ENCODE data around the gene TMEM131L.

The TMEM131L gene

GRCh38 chr4:153570228-153570973 is 104.2 kb downstream of the TMEM131L start:
- Histone ChIP-seq H2BK15ac (replicated peaks; ENCODE audit: low read depth) (no peak overlapping the region), H3K27ac (ENCODE audit: low read depth, low read length) (no peak overlapping the region), H2AK5ac (ENCODE audit: low read length) (no peak overlapping the region), H3K27me3 (ENCODE audit: insufficient read depth, low read length, poor library complexity) (no peaks in the 10 kb centered on the region), H2BK5ac (ENCODE audit: low read length) (no peak overlapping the region), H3K4me1 (ENCODE audit: control insufficient read depth, low read depth, low read length) (no peaks in the 10 kb centered on the region), H3K56ac (ENCODE audit: low read length) (no peak overlapping the region), H2BK120ac (ENCODE audit: low read depth, low read length) (no peak overlapping the region), H3K36me3 (ENCODE audit: control insufficient read depth, insufficient read depth, low read length) (no peaks in the 10 kb centered on the region), H4K5ac (ENCODE audit: low read length) (no peak overlapping the region), H4K8ac (ENCODE audit: low read depth, low read length) (no peak overlapping the region), H3K4ac (ENCODE audit: low read depth, low read length) (no peak overlapping the region), H3K23ac (ENCODE audit: low read length) (no peak overlapping the region), H3K18ac (ENCODE audit: low read length) (no peak overlapping the region), H3K9ac (ENCODE audit: low read length) (no peak overlapping the region), H3K79me1 (ENCODE audit: low read length) (no peaks in the 10 kb centered on the region), H3K4me3 (ENCODE audit: low read length) (no peak overlapping the region), H3K79me2 (ENCODE audit: control insufficient read depth, insufficient read depth, low read length) (no peaks in the 10 kb centered on the region), H3K4me2 (ENCODE audit: low read length) (no peak overlapping the region)
- no peak for DNase-seq
- no CpG with 5 or more reads among the region's 12 CpGs for WGBS (ENCODE audit: extremely low coverage, insufficient coverage, low lambda C conversion rate)

GRCh38 chr4:153571006-153571545 is 104.9 kb downstream of the TMEM131L start:
- H3K27ac ChIP-seq (ENCODE audit: low read depth, low read length) = no peak overlapping the region
- no peaks in the 10 kb centered on the region for H3K27me3 ChIP-seq (ENCODE audit: insufficient read depth, low read length, poor library complexity)
- H3K36me3 ChIP-seq (ENCODE audit: control insufficient read depth, insufficient read depth, low read length) = no peaks in the 10 kb centered on the region
- no peak overlapping the region for H2BK120ac ChIP-seq (ENCODE audit: low read depth, low read length)
- H4K5ac ChIP-seq (ENCODE audit: low read length) = no peak overlapping the region
- no peak overlapping the region for H3K56ac ChIP-seq (ENCODE audit: low read length)
- no peak overlapping the region for H4K8ac ChIP-seq (ENCODE audit: low read depth, low read length)
- H2AK5ac ChIP-seq (ENCODE audit: low read length) = no peak overlapping the region
- no peak overlapping the region for H3K23ac ChIP-seq (ENCODE audit: low read length)
- no peak overlapping the region for H3K4me2 ChIP-seq (ENCODE audit: low read length)
- no peak overlapping the region for H3K4ac ChIP-seq (ENCODE audit: low read depth, low read length)
- H3K4me1 ChIP-seq (ENCODE audit: control insufficient read depth, low read depth, low read length) = no peaks in the 10 kb centered on the region
- no peak overlapping the region for H3K9ac ChIP-seq (ENCODE audit: low read length)
- no peaks in the 10 kb centered on the region for H3K79me2 ChIP-seq (ENCODE audit: control insufficient read depth, insufficient read depth, low read length)
- H3K18ac ChIP-seq (ENCODE audit: low read length) = no peak overlapping the region
- DNase-seq = no peak
- no peak overlapping the region for H2BK5ac ChIP-seq (ENCODE audit: low read length)
- WGBS (ENCODE audit: extremely low coverage, insufficient coverage, low lambda C conversion rate) = no CpG with 5 or more reads among the region's 4 CpGs
- H3K4me3 ChIP-seq (ENCODE audit: low read length) = no peak overlapping the region
- H3K79me1 ChIP-seq (ENCODE audit: low read length) = no peaks in the 10 kb centered on the region
- H2BK15ac ChIP-seq (replicated peaks; ENCODE audit: low read depth) = no peak overlapping the region

GRCh38 chr4:153572609-153573008 is 106.4 kb downstream of the TMEM131L start:
- no peaks in the 10 kb centered on the region for H3K27me3 ChIP-seq (ENCODE audit: insufficient read depth, low read length, poor library complexity)
- no CpG with 5 or more reads among the region's 3 CpGs for WGBS (ENCODE audit: extremely low coverage, insufficient coverage, low lambda C conversion rate)
- H4K5ac ChIP-seq (ENCODE audit: low read length) = no peak overlapping the region
- no peak overlapping the region for H2BK5ac ChIP-seq (ENCODE audit: low read length)
- H4K8ac ChIP-seq (ENCODE audit: low read depth, low read length) = no peak overlapping the region
- H2BK15ac ChIP-seq (replicated peaks; ENCODE audit: low read depth) = no peak overlapping the region
- H3K18ac ChIP-seq (ENCODE audit: low read length) = no peak overlapping the region
- H3K36me3 ChIP-seq (ENCODE audit: control insufficient read depth, insufficient read depth, low read length) = no peaks in the 10 kb centered on the region
- H3K56ac ChIP-seq (ENCODE audit: low read length) = no peak overlapping the region
- no peaks in the 10 kb centered on the region for H3K79me2 ChIP-seq (ENCODE audit: control insufficient read depth, insufficient read depth, low read length)
- no peak overlapping the region for H3K4me2 ChIP-seq (ENCODE audit: low read length)
- DNase-seq = no peak
- no peak overlapping the region for H2AK5ac ChIP-seq (ENCODE audit: low read length)
- no peak overlapping the region for H3K4me3 ChIP-seq (ENCODE audit: low read length)
- no peak overlapping the region for H3K4ac ChIP-seq (ENCODE audit: low read depth, low read length)
- no peak overlapping the region for H2BK120ac ChIP-seq (ENCODE audit: low read depth, low read length)
- no peak overlapping the region for H3K27ac ChIP-seq (ENCODE audit: low read depth, low read length)
- H3K4me1 ChIP-seq (ENCODE audit: control insufficient read depth, low read depth, low read length) = no peaks in the 10 kb centered on the region
- no peak overlapping the region for H3K23ac ChIP-seq (ENCODE audit: low read length)
- H3K9ac ChIP-seq (ENCODE audit: low read length) = no peak overlapping the region
- peaks cover 5% of the 10 kb centered on the region for H3K79me1 ChIP-seq (ENCODE audit: low read length)

DNA sequence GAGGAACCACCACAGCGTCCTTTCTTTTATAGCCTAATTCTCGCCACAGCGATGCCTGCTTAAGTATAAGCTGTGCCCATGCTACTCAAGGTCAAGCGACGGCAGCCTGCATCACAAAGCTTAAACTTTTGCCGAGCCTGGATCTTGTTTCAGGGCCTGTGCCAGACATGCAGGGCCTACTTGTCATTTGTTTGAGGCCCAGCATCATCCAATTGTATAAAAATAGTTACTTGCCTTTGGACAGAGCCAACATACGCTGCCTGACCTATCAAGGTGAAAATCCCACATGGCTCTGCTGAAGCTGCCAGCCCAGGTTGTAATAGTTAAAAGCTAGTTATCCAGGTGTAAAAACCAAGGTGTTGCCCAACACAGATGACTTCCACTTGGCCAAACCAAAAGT is 107.1 kb downstream of the TMEM131L start:
- no CpG with 5 or more reads among the region's 7 CpGs for WGBS (ENCODE audit: extremely low coverage, insufficient coverage, low lambda C conversion rate)
- Histone ChIP-seq H3K79me2 (ENCODE audit: control insufficient read depth, insufficient read depth, low read length) (no peaks in the 10 kb centered on the region), H3K36me3 (ENCODE audit: control insufficient read depth, insufficient read depth, low read length) (no peaks in the 10 kb centered on the region), H2AK5ac (ENCODE audit: low read length) (no peak overlapping the region), H3K27me3 (ENCODE audit: insufficient read depth, low read length, poor library complexity) (no peaks in the 10 kb centered on the region), H2BK120ac (ENCODE audit: low read depth, low read length) (no peak overlapping the region), H3K79me1 (ENCODE audit: low read length) (peaks cover 5% of the 10 kb centered on the region), H3K23ac (ENCODE audit: low read length) (no peak overlapping the region), H3K4me1 (ENCODE audit: control insufficient read depth, low read depth, low read length) (no peaks in the 10 kb centered on the region), H3K56ac (ENCODE audit: low read length) (no peak overlapping the region), H2BK5ac (ENCODE audit: low read length) (no peak overlapping the region), H3K27ac (ENCODE audit: low read depth, low read length) (no peak overlapping the region), H3K4me2 (ENCODE audit: low read length) (no peak overlapping the region), H4K8ac (ENCODE audit: low read depth, low read length) (no peak overlapping the region), H4K5ac (ENCODE audit: low read length) (no peak overlapping the region), H3K4me3 (ENCODE audit: low read length) (no peak overlapping the region), H3K4ac (ENCODE audit: low read depth, low read length) (no peak overlapping the region), H3K18ac (ENCODE audit: low read length) (no peak overlapping the region), H3K9ac (ENCODE audit: low read length) (no peak overlapping the region), H2BK15ac (replicated peaks; ENCODE audit: low read depth) (no peak overlapping the region)
- no peak for DNase-seq

GRCh38 chr4:153573881-153574802 is 108.0 kb downstream of the TMEM131L start:
- Histone ChIP-seq H3K56ac (ENCODE audit: low read length) (no peak overlapping the region), H2BK5ac (ENCODE audit: low read length) (no peak overlapping the region), H3K36me3 (ENCODE audit: control insufficient read depth, insufficient read depth, low read length) (no peaks in the 10 kb centered on the region), H3K27me3 (ENCODE audit: insufficient read depth, low read length, poor library complexity) (no peaks in the 10 kb centered on the region), H4K5ac (ENCODE audit: low read length) (no peak overlapping the region), H3K18ac (ENCODE audit: low read length) (no peak overlapping the region), H3K4me2 (ENCODE audit: low read length) (no peak overlapping the region), H3K23ac (ENCODE audit: low read length) (no peak overlapping the region), H3K4ac (ENCODE audit: low read depth, low read length) (no peak overlapping the region), H3K79me2 (ENCODE audit: control insufficient read depth, insufficient read depth, low read length) (no peaks in the 10 kb centered on the region), H3K27ac (ENCODE audit: low read depth, low read length) (no peak overlapping the region), H2BK15ac (replicated peaks; ENCODE audit: low read depth) (no peak overlapping the region), H2AK5ac (ENCODE audit: low read length) (no peak overlapping the region), H3K4me1 (ENCODE audit: control insufficient read depth, low read depth, low read length) (no peaks in the 10 kb centered on the region), H2BK120ac (ENCODE audit: low read depth, low read length) (no peak overlapping the region), H3K4me3 (ENCODE audit: low read length) (no peak overlapping the region), H3K79me1 (ENCODE audit: low read length) (peaks cover 5% of the 10 kb centered on the region), H3K9ac (ENCODE audit: low read length) (no peak overlapping the region), H4K8ac (ENCODE audit: low read depth, low read length) (no peak overlapping the region)
- DNase-seq = peak; percentile 39
- no CpG with 5 or more reads among the region's 4 CpGs for WGBS (ENCODE audit: extremely low coverage, insufficient coverage, low lambda C conversion rate)

Measured in mesendoderm (in vitro differentiated cells).